Sigmoid colon (tissue), 7 donors: ENCODE measurements around the gene PFKP. TPM values are rescaled to one million over a fixed set of nuclear protein-coding genes. Genes with fewer than 3 reads are reported as not detected.

Experiments
- DNase-seq: peaks from one replicate; pipeline ENCODE4 v3.0.0-alpha.2; 2019
- H3K27ac ChIP-seq, 4 donors: fragments of 200-600 bp; sonication (generic); one replicate each; pipeline ENCODE4 v1.5.1; 2016 to 2019; ENCODE audit warnings: mild to moderate bottlenecking in 1 of 4
- H3K27me3 ChIP-seq, 3 donors: fragments of 200-600 bp; sonication (generic); one replicate each; pipeline ENCODE4 v1.5.1; 2019; ENCODE audit warnings: mild to moderate bottlenecking in 1 of 3
- H3K36me3 ChIP-seq, 4 donors: fragments of 200-600 bp; sonication (generic); one replicate each; pipeline ENCODE4 v1.5.1; 2016 to 2019
- H3K4me1 ChIP-seq, 4 donors: fragments of 200-600 bp; sonication (generic); one replicate each; pipeline ENCODE4 v1.5.1; 2017 to 2019
- H3K4me3 ChIP-seq, 4 donors: fragments of 200-600 bp; sonication (generic); one replicate each; pipeline ENCODE4 v1.5.1; 2017 to 2019; ENCODE audit warnings: mild to moderate bottlenecking in 2 of 4, moderate library complexity in 1 of 4
- H3K9me3 ChIP-seq, 4 donors: fragments of 200-600 bp in 3 of 4; sonication (generic) in 3 of 4; one replicate each; pipeline versions ENCODE4 v1.5.1 to v1.6.1; 2013 to 2019
- CTCF ChIP-seq, 4 experiments: fragments of 450-650 bp in 3 of 4; fragments of 200-600 bp in 1 of 4; IDR thresholded peaks; one replicate each; pipeline ENCODE4 v1.5.1; 2016 to 2019; ENCODE audit warnings: antibody characterized with exemption in 4 of 4, mild to moderate bottlenecking in 3 of 4, moderate library complexity in 2 of 4
- EP300 ChIP-seq, 4 donors: sonication (generic); formaldehyde crosslinking; IDR thresholded peaks; one replicate each; pipeline ENCODE4 v1.6.1; 2017; ENCODE audit warnings: antibody characterized with exemption in 4 of 4
- POLR2A ChIP-seq, 2 donors: fragments of 450-650 bp; IDR thresholded peaks; one replicate each; pipeline ENCODE4 v1.6.1; 2016; ENCODE audit warnings: antibody characterized with exemption in 2 of 2, mild to moderate bottlenecking in 2 of 2, moderate library complexity in 2 of 2
- POLR2AphosphoS5 ChIP-seq, 4 donors: sonication (generic); formaldehyde crosslinking; IDR thresholded peaks; one replicate each; pipeline ENCODE4 v1.6.1; 2017; ENCODE audit warnings: antibody characterized with exemption in 4 of 4
- WGBS, 2 donors: extraction: QIAGEN DNeasy Blood & Tissue Kit; methylation state at CpG; one replicate each; pipeline ENCODE4 v1.1.7; 2013; 5-methylcytosine and 5-hydroxymethylcytosine counted together
- intact Hi-C: fragments of 100-400 bp; cut with DNase I; formaldehyde crosslinking; loops from one replicate; pipeline ENCODE4 v1.15.1; 2023
- polyA plus RNA-seq, 3 donors: library from polyadenylated mRNA; stranded (reverse); fragments of 200-250 nt; gene quantifications; one replicate each; pipeline ENCODE4 v1.2.3, GENCODE V29; 2013
- total RNA-seq, 4 donors: library from RNA; depleted of rRNA; stranded (reverse); fragments of >200 nt; gene quantifications; one replicate each; pipeline ENCODE4 v1.1.0, GENCODE V29; 2016
- donor health status: healthy with polysubstance abuse.
- donor health status: Bipolar disorder and iron deficiency.
- donor health status: healthy.

PFKP gene
- total and polyA plus RNA-seq, 7 donors: 26.4 to 105 (median 46.0) TPM

DNA sequence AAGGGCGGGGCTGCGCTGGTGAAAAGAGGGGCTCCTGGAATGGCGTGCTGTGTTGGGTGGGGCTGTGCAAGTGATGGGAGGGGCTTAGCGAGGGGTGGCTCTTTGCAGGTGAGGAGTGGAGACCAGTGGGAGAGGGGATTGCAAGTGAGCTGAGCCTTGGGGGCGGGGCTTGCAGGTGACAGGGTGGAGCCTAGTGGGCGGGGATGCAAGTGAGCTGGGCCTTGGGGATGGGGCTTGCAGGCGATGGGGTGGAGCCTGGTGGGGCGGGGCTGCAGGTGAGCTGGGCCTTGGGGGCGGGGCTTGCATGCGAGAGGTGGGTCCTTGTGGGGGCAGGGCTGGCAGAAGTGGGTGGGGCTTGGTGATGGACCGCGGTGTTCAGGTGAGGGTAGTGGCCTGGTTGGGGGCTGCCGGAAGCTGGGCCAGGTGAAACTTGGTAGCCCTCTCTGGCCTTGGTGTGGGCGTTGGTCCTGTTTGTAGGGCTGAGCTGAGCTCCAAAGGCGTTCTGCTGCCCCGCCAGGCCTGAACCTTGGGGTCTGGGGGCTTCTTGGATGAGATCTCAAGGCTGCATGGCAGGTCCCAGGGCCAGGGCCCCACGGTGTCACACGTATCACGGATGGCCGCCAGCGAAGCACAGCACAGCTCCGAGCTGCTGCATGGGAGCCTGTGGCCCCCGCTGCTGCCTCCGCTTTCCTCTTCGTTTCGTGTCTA, 106.0 kb downstream of the PFKP start:
- H3K4me3 ChIP-seq: peak overlapping the region; percentile 71 to 90 (median 84)

DNA sequence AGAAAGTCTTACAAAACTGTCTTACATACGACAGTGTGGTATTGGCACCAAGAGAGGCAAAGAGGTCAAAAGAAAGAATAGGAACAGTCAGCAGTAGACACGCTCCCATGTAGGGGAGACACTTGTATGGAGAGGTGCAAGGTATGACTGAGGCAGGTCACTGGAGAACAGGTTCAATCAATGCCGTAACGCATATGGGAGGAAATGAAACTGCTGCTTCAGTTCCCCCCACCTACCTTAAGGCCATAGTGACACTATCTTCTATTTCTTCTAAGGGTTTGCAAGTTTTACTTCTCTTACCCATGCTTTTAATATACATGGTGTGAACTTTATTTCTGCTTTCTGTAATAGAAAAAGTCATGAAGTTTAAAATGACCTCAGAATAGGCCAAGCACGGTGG, 110.7 kb downstream of the PFKP start:
- Histone ChIP-seq H3K27me3 (no peaks in the 10 kb centered on the region), H3K36me3 (no peaks in the 10 kb centered on the region), H3K4me3 (no peak overlapping the region), H3K9me3 (no peaks in the 10 kb centered on the region), H3K27ac (no peak overlapping the region), H3K4me1 (peaks cover 0 to 4% (median 0%) of the 10 kb centered on the region in 4 donors)
- WGBS, 2 donors: 76 to 92% methylated on average over 5 of the region's 5 CpGs
- TF ChIP-seq CTCF (IDR thresholded peaks at IDR 0.05) (no peak), POLR2A (IDR thresholded peaks at IDR 0.05) (no peak), EP300 (IDR thresholded peaks at IDR 0.05) (no peak), POLR2AphosphoS5 (IDR thresholded peaks at IDR 0.05) (no peak)
- intact Hi-C loops: no loop called here
- no peak for DNase-seq

More for the DNA sequence above, 106.0 kb downstream of the PFKP start:
- H3K9me3 ChIP-seq: no peaks in the 10 kb centered on the region
- WGBS, 2 donors: 39 to 49% methylated on average over 26 of the region's 26 CpGs
- peaks cover 0 to 12% (median 10%) of the 10 kb centered on the region in 4 donors for H3K4me1 ChIP-seq
- intact Hi-C loops: no loop called here
- no peaks in the 10 kb centered on the region for H3K27me3 ChIP-seq
- no peak for DNase-seq
- H3K36me3 ChIP-seq: peaks cover 0 to 18% (median 12%) of the 10 kb centered on the region in 4 donors
- H3K27ac ChIP-seq: peak overlapping the region; percentile 23 to 91 (median 53)
- TF ChIP-seq EP300 (IDR thresholded peaks at IDR 0.05) (no peak), POLR2AphosphoS5 (IDR thresholded peaks at IDR 0.05) (no peak), CTCF (IDR thresholded peaks at IDR 0.05) (no peak), POLR2A (IDR thresholded peaks at IDR 0.05) (no peak)

DNA sequence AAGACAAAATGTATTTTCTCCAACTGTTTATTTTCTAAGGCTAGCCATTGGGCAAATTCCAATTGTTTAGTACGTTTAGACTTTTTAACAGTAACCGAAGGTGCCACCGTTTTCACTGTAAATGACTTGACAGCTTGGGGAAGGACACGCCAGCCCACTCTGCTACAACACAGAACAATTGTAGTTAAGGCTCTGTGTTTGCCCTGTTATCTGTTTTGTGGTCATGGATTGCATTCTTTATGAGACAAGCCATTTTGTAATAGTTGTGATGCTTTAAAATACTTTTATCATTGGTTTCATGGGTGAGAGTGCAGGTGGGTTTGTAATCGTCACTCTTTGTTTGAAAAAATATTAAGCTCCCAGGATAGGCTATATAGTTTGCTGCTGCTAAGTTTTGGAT, 111.8 kb downstream of the PFKP start:
- no peaks in the 10 kb centered on the region for H3K4me1 ChIP-seq
- no peak for DNase-seq
- no peak overlapping the region for H3K27ac ChIP-seq
- H3K4me3 ChIP-seq: no peak overlapping the region
- no peak for TF ChIP-seq EP300 (IDR thresholded peaks at IDR 0.05)
- TF ChIP-seq POLR2AphosphoS5 (IDR thresholded peaks at IDR 0.05): no peak
- no peak for TF ChIP-seq POLR2A (IDR thresholded peaks at IDR 0.05)
- TF ChIP-seq CTCF (IDR thresholded peaks at IDR 0.05): no peak
- H3K9me3 ChIP-seq: no peaks in the 10 kb centered on the region
- WGBS, 2 donors: 80 to 85% methylated on average over 5 of the region's 5 CpGs
- intact Hi-C loops: no loop called here
- H3K27me3 ChIP-seq: no peaks in the 10 kb centered on the region
- no peaks in the 10 kb centered on the region for H3K36me3 ChIP-seq

- Histone ChIP-seq H3K9me3 (no peaks in the 10 kb centered on the region), H3K4me1 (no peaks in the 10 kb centered on the region), H3K4me3 (no peak overlapping the region), H3K36me3 (no peaks in the 10 kb centered on the region), H3K27me3 (no peaks in the 10 kb centered on the region), H3K27ac (no peak overlapping the region)
- DNase-seq: no peak
- intact Hi-C loops: no loop called here
- TF ChIP-seq POLR2A (IDR thresholded peaks at IDR 0.05) (no peak), CTCF (IDR thresholded peaks at IDR 0.05) (no peak), POLR2AphosphoS5 (IDR thresholded peaks at IDR 0.05) (no peak), EP300 (IDR thresholded peaks at IDR 0.05) (no peak)
- 88 to 90% methylated on average over 6 of the region's 6 CpGs for WGBS, 2 donors
Observed at GRCh38 chr10:3180355-3181025, 113.1 kb downstream of the PFKP start.
